Stromal cell of bone marrow (primary cell): ENCODE measurements around the gene PPP1R16B.
"Not testable (repeated sequence)": the region's sequence is repeated elsewhere in the genome, so short reads cannot be mapped to it uniquely, and the experiment has no call there.

Experiments used
- DNase-seq: peaks from one replicate; pipeline ENCODE4 v3.0.0-alpha.2; 2012; ENCODE audit warnings: low read depth

PPP1R16B gene

DNA sequence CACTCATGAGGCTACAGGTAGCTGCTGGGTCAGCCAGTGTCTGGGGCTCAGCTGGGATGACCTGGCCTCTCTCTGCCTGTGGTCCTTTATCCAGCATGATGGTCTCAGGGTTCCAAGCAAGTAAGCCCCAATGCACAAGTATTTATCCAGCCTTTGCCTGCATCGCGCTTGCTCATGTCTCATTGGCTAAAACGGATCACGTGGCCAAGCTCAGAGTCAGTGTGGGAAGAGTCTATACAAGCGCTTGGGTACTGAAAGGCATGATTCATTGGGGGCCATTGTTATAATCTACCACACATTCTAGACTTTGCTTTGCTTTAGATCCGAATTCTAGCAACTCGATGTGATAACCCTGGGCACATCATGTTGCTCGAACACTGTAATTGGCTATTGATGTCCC is 48.3 kb downstream of the PPP1R16B start:
- DNase-seq, result no peak

DNA sequence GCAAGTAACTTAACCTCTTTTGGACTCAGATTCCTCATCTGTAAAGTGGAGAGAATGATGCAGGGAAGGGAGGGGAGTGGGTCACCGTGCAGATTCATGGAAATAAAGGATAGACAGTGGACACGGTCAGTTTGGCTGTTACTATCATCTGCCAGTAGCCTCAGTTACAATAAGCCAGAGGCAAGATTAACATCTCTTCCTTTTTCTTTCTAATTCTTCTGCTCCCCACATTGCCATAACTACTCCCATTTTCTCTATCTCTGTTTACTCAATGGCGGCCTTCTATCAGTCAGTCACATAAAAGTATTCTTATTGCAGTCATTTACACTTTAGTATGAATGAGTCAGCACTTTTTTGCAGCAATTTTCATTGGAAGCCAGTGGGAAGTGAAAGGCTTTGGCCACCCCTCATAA is 49.2 kb downstream of the PPP1R16B start:
- no peak for DNase-seq

DNA sequence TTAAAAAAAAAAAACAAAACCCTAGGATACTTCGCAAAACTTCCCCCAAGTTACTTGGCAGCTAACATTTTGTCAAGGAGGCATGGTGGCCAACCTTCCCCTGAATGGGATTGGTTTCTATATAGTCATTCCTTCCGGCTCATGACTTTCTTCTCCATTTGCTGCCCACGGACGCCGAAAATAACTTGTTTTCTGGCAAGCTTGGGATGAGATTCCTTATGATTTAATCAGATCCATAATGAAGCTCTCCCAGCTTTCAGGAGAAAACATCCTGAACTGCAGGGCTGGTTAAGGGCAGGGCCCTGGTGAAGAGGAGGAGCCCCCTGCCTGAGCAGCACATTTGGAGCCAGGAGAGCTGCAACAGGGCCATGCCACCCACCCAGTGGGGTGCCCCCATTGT is 49.9 kb downstream of the PPP1R16B start:
- DNase-seq, result peak; percentile 65

DNA sequence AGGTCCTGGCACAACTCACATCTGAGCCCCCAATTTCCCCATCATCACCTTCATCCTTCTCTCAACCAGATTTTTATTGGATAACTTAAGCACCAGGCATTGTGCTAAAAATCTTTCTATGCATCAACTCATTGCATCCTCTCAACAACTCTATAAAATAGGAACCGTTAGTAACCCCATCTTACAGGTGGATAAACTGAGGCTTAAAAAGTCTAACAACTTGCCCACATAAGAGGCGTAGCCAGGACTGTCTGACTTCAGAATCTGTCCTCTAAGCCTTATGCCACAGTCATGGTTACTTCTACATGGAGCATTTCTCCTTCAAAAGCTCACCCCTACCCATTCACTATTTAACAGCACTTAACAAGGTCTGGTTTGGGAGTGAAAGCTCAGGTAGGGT is 51.1 kb downstream of the PPP1R16B start:
- no peak for DNase-seq

DNA sequence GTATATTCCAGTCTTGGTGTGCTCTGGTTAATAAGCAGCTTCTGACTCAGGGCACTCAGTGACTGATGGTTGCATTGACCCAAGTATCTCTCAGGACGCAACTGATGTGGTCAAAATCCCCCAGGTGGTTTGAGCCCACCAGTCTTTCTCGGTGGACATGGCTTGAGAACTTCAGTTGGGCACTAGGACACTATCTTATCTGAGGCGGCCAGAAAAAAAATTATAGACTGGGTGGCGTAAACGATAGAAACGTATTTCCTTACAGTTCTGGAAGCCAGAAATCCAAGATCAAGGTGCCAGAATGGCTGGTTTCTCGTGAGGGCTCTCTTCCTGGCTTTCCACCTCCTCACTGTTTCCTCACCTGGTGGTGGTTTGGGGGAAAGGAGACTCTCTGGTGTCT is 52.2 kb downstream of the PPP1R16B start:
- no peak for DNase-seq

DNA sequence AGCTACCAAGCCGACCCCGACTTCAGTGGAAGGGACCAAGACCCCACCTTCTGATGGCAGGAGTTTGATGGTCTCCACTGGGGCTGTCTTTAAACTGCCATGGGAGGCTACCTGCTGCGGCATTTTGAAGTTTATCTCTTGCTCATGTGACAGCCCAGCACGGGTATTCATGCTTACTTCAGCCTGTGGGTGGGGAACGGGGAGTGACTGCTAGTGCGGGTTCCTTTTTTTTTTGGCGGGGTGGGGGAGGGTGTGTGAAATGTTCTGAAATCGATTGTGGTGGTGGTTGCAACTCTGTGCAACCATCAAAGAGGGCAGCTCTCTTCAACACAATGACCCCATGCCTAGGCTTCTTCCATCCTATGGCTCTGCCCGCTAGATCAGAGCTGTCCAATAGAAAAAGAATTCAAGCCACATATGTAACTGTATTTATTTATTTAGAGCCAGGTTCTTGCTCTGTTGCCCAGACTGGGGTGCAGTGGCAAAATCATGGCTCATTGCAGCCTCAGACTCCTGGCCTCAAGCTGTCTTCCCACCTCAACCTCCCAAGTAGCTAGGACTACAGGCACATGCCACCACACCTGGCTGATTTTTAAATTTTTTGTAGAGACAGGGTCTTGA is 53.7 kb downstream of the PPP1R16B start:
- no peak for DNase-seq

DNA sequence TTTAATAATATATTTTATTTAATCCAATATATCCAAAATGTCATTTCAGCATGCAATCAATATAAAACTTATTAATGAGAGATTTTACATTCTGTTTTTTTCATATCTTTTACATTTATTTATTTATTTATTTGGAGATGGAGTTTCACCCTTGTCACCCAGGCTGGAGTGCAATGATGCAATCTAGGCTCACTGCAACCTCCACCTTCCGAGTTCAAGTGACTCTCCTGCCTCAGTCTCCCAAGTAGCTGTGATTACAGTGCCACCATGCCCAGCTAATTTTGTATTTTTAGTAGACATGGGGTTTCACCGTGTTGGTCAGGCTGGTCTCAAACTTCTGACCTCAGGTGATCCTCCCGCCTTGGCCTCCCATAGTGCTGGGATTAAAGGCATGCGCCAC is 54.4 kb downstream of the PPP1R16B start:
- DNase-seq, result not testable (repeated sequence)

DNA sequence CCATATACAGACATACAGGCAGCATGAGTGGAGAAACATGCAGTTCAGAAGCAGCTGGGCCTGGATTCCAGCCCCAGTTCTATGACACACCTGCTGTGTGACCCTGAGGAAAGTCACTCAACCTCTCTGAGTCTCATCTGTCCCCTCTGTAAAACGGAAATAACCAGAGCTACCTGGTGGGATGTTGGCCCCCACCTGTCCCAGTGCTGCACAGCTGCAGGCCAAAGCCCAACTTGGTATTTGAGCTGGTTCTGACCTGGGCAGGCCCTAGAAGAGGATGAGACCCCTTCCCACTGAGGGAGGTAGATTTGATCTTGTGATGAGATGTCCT is 55.5 kb downstream of the PPP1R16B start:
- DNase-seq, result no peak

DNA sequence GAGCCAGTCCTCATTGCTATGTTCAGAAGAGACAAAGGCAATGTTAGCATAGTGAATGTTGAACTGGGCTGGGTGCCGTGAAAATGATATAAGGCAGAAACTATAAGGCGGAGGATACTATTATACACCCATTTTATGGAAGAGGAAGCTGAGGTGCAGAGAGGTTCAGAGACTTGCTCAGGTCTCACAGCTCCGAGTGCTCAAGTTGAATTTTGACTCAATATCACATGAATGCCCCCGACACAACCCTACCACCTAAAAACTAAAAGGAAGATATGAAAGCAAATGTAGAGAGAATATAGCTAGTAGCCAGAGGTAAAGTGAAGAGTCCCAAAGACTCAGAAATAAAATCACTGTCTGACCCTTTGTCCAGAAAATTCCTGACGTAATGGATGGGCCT is 56.7 kb downstream of the PPP1R16B start:
- DNase-seq, result no peak

DNA sequence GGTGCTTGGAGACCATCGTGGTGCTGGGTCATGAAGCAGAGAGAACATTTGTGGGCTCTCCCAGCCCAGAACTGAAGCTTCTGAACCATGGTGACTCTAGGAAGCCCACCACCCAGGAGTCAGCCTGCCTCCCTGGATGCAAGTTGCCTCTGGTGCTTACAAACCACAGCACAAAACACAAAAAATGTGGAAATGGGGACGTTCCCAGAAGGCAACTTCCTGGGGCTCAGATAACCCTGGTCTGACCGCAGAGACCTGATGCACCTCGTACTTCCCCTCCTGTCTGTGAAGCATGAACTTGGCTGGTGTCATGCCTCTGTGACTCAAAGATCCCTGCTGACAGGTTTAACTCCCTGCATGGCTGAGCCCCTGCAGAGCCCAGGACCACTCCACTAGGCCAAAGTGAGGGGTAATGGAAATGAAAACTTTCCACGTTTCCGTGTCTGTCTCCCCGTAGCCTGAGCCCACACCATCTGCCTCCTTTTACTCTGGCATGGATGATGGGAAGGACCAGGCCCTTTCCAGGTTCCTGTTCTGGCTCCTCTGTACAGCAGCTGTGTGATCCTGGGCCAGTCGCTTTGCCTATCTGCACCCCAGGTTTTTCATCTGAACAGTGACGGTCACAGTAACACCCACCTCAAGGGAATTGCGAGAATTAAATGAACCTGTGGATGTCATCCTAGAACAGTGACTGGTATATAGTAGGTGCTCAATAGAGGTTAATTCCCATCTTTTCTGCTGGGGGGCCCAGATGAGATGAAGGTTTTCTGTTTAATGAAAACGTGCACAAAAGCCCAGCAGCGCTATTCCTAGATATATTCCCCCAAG is 57.7 kb downstream of the PPP1R16B start:
- no peak for DNase-seq

DNA sequence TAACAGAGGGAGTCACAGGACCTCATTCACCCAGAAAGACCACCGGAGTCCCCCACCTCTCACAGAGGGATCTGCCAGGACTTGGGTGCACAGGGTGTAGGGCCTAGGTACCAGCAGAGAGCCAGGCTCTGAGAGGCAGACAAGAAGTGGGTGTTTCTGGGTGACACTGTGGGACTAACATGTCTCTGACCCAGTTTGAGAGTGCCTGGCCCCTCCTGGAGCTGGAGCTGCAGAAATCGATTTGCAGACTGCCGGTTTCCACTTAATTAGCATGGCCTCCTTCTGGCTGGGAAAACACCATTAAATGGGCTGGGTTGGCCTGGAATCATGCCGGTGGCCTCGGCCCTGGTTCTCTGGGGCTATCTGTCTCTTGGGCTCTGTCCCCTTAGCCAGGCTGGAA is 59.2 kb downstream of the PPP1R16B start:
- DNase-seq, result no peak

DNA sequence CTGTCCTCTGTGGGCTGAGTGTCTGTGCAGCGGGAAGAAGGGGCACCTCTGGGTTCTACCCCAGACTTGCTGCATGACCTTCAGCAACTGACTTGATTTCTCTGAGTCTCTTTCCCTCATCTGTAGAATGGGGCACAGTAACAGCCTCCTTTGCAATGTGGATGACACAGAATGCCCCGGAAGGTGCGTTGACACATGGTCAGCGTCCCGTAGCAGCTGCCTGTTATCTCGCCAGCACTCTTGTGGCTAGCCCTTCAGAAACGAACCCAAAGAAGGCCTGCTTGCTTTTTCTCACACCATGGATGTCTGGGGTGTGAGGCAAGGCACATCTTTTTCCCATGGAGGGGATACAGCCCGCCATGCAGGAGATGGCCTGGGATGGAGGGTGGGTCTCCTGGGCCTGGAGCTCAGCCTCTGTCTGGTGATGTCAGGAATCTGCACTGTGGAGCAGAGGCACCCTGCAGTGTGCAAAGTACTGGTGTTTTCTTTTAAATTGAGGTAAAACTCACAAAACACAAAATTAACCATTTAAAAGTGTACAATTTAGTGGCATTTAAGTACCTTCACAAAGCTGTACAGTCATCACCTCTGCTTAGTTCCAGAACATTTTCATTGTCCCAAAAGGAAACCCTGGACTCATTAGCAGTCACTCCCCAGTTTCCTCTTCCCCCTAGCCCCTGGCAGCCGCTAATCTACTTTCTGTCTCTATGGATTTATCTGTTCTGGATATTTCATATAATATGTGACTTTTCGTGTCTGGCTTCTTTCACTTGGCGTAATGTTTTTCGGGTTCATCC is 61.0 kb downstream of the PPP1R16B start:
- DNase-seq, result no peak

DNA sequence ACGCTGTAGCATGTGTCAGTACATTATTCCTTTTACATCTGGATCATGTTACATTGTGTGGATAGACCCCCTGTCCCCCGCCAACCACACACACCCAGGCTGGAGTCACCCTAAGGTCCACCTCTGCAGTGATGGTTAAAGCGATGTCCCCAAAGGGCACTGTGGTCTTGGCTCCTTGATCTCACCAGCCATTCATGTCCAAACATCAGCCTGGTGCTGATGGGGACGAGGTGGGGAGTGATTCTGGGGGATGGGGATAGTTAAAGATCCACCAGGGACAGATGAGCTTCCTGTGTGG is 61.5 kb downstream of the PPP1R16B start:
- no peak for DNase-seq

DNA sequence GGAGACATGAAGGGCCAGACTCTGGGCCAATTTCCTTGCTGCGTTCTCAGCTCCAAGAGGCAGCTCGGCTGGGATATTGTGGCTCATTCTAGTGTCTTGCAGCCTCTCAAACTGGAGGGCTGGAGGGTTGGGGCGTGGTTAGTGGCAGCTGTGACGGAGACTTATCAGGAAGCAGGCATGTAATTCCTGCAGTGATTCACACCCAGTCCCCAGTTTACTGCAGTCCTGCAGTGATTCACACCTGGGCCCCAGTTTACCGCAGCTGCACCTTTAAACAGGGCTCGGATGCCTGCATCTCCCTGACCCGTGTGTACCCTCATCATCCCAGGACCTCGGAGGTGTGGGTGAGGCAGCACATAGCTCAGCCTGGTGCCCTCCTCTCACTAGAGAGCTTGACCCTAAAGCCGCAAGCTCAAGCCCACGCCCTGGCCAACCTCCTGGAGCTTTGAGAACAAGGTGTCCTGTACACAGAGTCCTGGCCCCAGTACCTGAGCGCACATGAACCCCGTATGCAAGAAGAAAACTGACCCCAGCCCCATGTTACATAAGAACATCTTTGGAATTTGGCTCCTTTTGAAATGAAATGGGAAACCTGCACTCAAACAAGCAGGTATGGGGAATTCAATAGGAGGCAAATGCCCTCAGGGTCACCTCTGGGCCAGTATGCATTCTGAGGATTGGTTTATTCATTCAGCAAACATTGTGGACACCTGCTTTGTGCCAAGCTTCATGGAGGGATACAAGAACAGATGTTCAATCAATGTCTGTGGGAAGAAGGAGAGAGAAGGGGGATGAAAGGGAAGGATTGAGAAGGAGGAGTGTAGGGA is 65.4 kb downstream of the PPP1R16B start:
- no peak for DNase-seq

DNA sequence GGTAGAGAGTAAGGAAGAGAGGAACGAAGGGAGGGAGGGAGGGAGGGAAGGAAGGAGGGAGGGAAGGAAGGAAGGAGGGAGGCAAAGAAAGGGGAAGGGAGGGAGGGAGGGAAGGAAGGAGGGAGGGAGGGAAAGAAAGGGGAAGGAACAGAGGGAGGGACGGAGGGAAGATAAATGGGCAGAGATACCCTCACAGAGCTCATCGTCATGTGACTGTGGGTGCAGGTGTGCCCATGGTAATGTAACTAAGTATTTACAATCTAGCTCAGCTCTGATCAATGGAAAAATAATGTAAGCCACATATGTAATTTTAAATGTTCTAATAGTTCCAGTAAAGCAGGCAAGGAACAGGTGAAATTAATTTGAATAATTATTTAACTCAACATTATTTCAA is 66.1 kb downstream of the PPP1R16B start:
- DNase-seq, result no peak

DNA sequence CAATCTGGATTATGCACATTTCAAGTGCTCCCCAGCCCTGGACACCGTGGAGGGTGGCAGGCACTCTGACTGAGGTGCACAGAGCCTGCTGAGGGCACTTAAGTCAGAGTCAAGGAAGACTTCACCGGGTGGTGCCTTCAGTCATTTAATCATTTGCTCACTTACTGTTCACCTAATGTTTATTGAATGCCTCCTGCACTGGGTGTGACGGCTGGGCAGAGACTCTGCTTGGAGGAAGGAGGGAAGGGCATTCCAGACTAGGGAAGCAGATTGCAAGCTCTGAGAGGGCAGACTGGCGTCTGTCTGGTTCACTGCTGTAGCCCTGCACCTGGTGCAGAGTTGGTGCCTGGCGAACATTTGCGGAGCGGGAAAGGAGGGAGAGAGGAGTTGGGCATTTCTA is 66.5 kb downstream of the PPP1R16B start:
- no peak for DNase-seq

DNA sequence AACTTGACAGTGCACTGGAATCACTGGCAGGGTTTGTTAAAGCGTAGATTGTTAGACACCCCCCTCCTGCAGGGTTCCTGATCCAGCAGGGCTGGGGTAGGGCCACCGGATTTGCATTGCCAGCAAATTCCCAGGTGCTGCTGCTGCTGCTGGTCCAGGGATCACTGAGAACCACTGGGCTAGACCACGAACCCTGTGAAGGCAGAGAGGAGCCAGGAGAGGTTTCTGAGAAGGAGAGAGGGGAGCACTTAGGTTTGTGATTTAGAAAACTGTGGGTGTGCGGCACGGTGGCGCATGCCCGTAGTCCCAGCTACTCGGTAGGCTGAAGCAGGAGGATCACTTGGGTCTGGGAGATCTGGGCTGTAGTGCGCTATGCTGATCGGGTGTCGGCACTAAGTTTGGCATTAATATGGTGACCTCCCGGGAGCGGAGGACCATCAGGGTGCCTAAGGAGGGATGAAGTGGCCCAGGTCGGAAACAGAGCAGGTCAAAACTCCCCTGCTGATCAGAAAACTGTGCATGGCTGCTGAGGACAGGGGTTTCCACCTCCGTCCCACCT is 67.1 kb downstream of the PPP1R16B start:
- no peak for DNase-seq

DNA sequence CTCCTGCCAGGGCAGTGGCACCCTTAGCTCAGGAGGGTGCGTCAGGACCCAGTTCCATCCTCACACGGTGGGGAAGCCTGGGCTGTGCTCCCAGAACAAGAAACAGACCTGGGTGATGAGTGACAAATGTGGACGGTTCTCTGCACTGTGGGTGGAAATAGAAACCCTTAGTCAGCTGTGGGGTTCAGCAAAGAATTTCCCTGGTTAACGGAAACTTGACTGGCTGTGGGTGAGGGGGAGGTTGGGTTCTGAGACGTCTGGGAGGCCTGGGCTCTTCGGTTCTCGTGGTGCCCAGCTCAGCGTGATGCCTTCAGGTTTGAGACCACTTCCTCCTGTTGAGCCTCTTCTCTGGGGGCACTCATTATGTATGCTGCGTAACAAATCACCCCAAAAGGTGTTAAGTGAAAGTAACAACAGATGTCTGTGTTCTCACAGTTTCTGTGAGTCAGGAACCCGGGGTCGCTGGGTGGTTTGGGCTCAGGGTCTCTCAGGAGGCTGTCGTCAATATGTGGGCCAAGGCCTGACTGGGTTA is 67.6 kb downstream of the PPP1R16B start:
- DNase-seq, result no peak

DNA sequence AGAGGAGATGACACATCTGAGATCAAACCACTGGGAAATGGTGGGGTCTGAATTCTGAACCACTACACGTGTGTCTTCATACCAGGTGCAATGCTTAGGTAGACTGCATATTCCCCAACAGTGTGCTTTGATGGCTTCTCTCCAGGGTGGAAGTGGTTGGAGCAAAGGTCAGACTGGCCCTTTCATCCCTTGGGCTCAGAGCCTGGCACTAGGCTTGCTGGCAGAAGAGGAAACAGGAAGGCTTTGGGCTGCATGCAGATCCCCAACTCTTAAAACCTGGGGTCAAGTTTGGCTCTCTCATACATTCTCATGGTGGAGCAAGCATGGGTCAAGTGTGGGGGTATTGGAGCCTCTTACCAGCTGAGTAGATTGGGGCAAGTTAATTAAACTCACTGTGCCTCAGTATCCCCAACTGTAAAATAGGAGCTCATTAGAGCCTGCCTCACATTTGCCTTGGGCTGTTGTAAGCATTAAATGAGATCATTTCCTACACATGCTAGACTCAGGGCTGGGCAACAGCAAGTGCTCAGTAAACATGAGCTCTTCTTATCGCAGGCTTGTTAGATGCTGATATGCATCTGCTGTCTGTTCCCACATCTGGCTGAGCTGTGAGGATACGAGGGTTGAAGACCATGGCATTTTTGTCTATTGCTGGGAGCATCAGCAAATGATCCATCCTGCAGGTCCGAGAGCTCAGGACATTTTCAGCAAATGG is 69.1 kb downstream of the PPP1R16B start:
- no peak for DNase-seq

DNA sequence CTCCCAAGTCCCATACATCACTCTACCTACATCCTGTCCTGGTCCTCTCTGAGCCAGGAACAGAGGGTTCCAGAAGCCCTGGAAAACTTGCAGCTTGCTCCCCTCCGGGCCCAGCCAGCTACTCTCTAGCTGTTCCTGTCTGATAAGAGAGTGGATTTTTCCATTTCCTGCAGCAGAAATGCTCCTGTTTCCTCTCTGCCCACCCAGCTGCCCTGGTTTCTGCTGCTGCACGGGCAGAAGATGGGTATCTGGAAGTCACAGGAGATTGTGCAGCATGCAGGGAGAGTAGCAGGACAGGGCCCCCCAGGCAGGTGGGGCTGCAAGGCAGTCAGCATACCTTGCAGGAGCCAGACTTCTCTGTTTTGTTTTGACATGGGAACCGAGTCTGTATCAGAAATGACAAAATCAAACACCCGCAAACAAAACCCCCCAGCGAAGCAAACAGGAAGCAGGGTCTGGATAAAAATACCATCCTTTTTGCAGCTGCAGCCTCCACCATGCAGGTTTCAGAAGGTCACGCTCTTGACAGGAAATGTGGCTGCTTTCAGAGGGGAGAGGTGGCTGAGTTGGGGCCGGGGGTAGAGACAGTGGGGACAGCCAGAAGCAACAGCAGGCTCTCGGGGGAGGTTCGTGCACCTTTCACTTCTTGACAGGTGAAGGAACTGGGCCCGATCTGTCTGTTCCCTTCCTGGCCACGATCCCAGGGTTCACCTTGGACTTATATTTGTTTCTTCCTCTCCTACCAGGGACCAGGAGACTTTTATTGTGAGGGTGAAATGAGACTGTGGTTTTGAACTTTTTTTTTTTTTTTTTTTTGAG is 69.9 kb downstream of the PPP1R16B start:
- DNase-seq, result no peak
